HL-60 (cell line): Measurements from ENCODE around the gene KCNJ9.

Experiments used
- GABPA ChIP-seq: IDR thresholded peaks from 2 replicates; pipeline ENCODE4 v1.6.1; 2012; ENCODE audit warnings: low read depth
- POLR2AphosphoS5 ChIP-seq: IDR thresholded peaks from 2 replicates; pipeline ENCODE4 v1.6.1; 2012; ENCODE audit warnings: low read depth
- SPI1 ChIP-seq: IDR thresholded peaks from 2 replicates; pipeline ENCODE4 v1.6.1; 2012; ENCODE audit warnings: low read depth, mild to moderate bottlenecking, borderline replicate concordance
- TF ChIP-seq, protein P1 (sequence below): IDR thresholded peaks from one replicate; pipeline ENCODE4 v1.5.1; 2011; ENCODE audit warnings: low read length, control low read depth, inconsistent platforms; ENCODE audit not compliant: insufficient read depth
- TF ChIP-seq, protein P2 (sequence below): IDR thresholded peaks from 2 replicates; pipeline ENCODE4 v1.6.1; 2012; ENCODE audit warnings: low read depth; ENCODE audit not compliant: insufficient replicate concordance

DNA sequence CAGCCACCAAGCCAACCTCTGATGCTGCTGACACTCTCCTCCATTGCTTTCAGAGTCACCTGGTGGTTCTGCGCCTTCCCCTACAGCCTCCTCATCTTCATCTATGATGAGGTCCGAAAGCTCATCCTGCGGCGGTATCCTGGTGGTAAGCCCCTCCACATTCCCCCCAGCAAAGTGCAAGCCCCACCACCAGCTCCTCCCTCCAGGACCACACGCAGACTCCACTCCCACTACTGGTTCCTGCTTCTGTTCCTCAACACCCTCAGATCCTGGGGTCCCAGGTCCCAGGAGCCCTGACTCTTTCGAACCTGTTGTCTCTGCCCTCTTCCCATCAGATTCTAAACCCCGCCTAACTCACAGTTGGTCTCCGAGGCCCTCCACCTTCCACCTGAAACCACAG, 58.5 kb downstream of the KCNJ9 start:
- TF ChIP-seq, protein P1, sequence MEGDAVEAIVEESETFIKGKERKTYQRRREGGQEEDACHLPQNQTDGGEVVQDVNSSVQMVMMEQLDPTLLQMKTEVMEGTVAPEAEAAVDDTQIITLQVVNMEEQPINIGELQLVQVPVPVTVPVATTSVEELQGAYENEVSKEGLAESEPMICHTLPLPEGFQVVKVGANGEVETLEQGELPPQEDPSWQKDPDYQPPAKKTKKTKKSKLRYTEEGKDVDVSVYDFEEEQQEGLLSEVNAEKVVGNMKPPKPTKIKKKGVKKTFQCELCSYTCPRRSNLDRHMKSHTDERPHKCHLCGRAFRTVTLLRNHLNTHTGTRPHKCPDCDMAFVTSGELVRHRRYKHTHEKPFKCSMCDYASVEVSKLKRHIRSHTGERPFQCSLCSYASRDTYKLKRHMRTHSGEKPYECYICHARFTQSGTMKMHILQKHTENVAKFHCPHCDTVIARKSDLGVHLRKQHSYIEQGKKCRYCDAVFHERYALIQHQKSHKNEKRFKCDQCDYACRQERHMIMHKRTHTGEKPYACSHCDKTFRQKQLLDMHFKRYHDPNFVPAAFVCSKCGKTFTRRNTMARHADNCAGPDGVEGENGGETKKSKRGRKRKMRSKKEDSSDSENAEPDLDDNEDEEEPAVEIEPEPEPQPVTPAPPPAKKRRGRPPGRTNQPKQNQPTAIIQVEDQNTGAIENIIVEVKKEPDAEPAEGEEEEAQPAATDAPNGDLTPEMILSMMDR: no peak
- TF ChIP-seq POLR2AphosphoS5: no peak
- TF ChIP-seq, protein P2, sequence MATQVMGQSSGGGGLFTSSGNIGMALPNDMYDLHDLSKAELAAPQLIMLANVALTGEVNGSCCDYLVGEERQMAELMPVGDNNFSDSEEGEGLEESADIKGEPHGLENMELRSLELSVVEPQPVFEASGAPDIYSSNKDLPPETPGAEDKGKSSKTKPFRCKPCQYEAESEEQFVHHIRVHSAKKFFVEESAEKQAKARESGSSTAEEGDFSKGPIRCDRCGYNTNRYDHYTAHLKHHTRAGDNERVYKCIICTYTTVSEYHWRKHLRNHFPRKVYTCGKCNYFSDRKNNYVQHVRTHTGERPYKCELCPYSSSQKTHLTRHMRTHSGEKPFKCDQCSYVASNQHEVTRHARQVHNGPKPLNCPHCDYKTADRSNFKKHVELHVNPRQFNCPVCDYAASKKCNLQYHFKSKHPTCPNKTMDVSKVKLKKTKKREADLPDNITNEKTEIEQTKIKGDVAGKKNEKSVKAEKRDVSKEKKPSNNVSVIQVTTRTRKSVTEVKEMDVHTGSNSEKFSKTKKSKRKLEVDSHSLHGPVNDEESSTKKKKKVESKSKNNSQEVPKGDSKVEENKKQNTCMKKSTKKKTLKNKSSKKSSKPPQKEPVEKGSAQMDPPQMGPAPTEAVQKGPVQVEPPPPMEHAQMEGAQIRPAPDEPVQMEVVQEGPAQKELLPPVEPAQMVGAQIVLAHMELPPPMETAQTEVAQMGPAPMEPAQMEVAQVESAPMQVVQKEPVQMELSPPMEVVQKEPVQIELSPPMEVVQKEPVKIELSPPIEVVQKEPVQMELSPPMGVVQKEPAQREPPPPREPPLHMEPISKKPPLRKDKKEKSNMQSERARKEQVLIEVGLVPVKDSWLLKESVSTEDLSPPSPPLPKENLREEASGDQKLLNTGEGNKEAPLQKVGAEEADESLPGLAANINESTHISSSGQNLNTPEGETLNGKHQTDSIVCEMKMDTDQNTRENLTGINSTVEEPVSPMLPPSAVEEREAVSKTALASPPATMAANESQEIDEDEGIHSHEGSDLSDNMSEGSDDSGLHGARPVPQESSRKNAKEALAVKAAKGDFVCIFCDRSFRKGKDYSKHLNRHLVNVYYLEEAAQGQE: no peak
- TF ChIP-seq GABPA: no peak
- no peak for TF ChIP-seq SPI1
